Ovary (tissue), 3 donors: ENCODE results near the gene EOLA1.
"Not testable (repeated sequence)": the region's sequence is repeated elsewhere in the genome, so short reads cannot be mapped to it uniquely, and the experiment has no call there.

Source experiments
- EP300 ChIP-seq: sonication (generic); formaldehyde crosslinking; IDR thresholded peaks from one replicate; pipeline ENCODE4 v1.6.1; 2017; ENCODE audit warnings: antibody characterized with exemption
- POLR2A ChIP-seq: fragments of 450-650 bp; IDR thresholded peaks from one replicate; pipeline ENCODE4 v1.6.1; 2017; ENCODE audit warnings: antibody characterized with exemption, mild to moderate bottlenecking, moderate library complexity
- TF ChIP-seq, protein P1 (sequence below), 3 donors: fragments of 450-650 bp in 2 of 3; fragments of 200-600 bp in 1 of 3; IDR thresholded peaks; one replicate each; pipeline versions ENCODE4 v1.5.1 to v1.8.0; 2016 to 2022; ENCODE audit warnings: antibody characterized with exemption in 3 of 3, mild to moderate bottlenecking in 1 of 3
- donor health status: DM: no; HTN: no; CAD: no.

DNA sequence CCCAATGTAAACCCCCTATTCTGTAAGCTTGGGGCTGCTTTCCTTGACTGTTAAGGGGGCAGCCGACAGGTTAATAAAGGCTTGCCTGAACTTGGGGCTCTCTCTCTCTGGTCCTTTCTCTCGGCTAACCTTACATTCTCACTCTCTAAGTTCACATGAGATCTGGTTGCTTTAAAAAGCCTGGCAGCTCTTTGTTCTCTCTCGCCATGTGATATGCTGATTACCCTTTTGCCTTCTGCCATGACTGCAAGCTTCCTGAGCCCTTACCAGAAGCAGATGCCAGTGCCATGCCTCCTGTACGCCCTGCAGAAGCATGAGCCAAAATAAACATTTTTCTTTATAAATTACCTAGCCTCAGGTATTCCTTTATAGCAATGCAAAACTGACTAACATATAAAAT, 14.4 kb downstream of the EOLA1 start:
- TF ChIP-seq, protein P1, sequence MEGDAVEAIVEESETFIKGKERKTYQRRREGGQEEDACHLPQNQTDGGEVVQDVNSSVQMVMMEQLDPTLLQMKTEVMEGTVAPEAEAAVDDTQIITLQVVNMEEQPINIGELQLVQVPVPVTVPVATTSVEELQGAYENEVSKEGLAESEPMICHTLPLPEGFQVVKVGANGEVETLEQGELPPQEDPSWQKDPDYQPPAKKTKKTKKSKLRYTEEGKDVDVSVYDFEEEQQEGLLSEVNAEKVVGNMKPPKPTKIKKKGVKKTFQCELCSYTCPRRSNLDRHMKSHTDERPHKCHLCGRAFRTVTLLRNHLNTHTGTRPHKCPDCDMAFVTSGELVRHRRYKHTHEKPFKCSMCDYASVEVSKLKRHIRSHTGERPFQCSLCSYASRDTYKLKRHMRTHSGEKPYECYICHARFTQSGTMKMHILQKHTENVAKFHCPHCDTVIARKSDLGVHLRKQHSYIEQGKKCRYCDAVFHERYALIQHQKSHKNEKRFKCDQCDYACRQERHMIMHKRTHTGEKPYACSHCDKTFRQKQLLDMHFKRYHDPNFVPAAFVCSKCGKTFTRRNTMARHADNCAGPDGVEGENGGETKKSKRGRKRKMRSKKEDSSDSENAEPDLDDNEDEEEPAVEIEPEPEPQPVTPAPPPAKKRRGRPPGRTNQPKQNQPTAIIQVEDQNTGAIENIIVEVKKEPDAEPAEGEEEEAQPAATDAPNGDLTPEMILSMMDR (IDR thresholded peaks at IDR 0.05), result not testable (repeated sequence)
- not testable (repeated sequence) for TF ChIP-seq POLR2A, EP300
